Prostate gland (tissue), 1 donor: ENCODE results near the gene KCNIP3.

ENCODE experiments used
- POLR2A ChIP-seq: fragments of 450-650 bp; IDR thresholded peaks from one replicate; pipeline ENCODE4 v1.6.1; 2016; ENCODE audit warnings: antibody characterized with exemption, mild to moderate bottlenecking
- POLR2AphosphoS5 ChIP-seq: sonication (generic); formaldehyde crosslinking; IDR thresholded peaks from one replicate; pipeline ENCODE4 v1.6.1; 2017; ENCODE audit warnings: antibody characterized with exemption

DNA sequence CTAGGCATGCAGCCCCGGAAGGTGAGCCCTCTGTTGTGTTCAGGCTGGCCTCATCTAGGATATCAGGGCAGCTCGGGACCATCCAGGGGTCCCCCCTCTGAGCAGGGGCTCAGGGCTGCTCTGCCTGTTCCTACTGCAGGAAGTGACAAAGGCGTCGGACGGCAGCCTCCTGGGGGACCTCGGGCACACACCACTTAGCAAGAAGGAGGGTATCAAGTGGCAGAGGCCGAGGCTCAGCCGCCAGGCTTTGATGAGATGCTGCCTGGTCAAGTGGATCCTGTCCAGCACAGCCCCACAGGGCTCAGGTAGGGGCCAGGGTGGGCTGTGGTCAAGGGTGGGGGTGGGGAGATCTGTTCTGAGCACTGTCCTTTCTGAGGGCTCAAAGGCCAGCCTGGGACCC is 13.1 kb downstream of the KCNIP3 start:
- TF ChIP-seq POLR2A (no peak), POLR2AphosphoS5 (no peak)
